Omental fat pad (tissue), 4 donors: Measurements from ENCODE around the gene CREM. TPM values are rescaled to one million over a fixed set of nuclear protein-coding genes. Genes with fewer than 3 reads are reported as not detected.

Experiments
- ATAC-seq: fragments of 150-250 bp; one replicate; pipeline ENCODE4 v1.9.1; 2016; ENCODE audit warnings: mild to moderate bottlenecking, moderate library complexity; ENCODE audit not compliant: low FRiP score
- DNase-seq: peaks from one replicate; pipeline ENCODE4 v3.0.0-alpha.2; 2019; ENCODE audit warnings: low spot score
- CTCF ChIP-seq, 3 donors: fragments of 450-650 bp; IDR thresholded peaks; one replicate each; pipeline ENCODE4 v1.5.1; 2016 to 2017; ENCODE audit warnings: antibody characterized with exemption in 3 of 3, mild to moderate bottlenecking in 3 of 3, moderate library complexity in 2 of 3
- total RNA-seq, 4 donors: library from RNA; depleted of rRNA; stranded (reverse); fragments of >200 nt; gene quantifications; one replicate each; pipeline ENCODE4 v1.1.0, GENCODE V29; 2016

Gene CREM
- total RNA-seq, 4 donors from 2014 or later, result 43.3 to 159 (median 74.2) TPM

GRCh38 chr10:35201234-35201633, 74.6 kb downstream of the CREM start:
- ATAC-seq, result no peak
- no peak for TF ChIP-seq CTCF (IDR thresholded peaks at IDR 0.05)

GRCh38 chr10:35202050-35202449, 75.4 kb downstream of the CREM start:
- no peak for TF ChIP-seq CTCF (IDR thresholded peaks at IDR 0.05)
- no peak for ATAC-seq

More at GRCh38 chr10:35201234-35201633, 74.6 kb downstream of the CREM start:
- no peak for DNase-seq

GRCh38 chr10:35203745-35204144, 77.1 kb downstream of the CREM start:
- ATAC-seq, result no peak
- DNase-seq, result no peak
- TF ChIP-seq CTCF (IDR thresholded peaks at IDR 0.05), result no peak

More at GRCh38 chr10:35202050-35202449, 75.4 kb downstream of the CREM start:
- no peak for DNase-seq

- DNase-seq (no peak), ATAC-seq (no peak)
- no peak for TF ChIP-seq CTCF (IDR thresholded peaks at IDR 0.05)
These were observed 78.1 kb downstream of the CREM start for GRCh38 chr10:35204650-35205319.

GRCh38 chr10:35206274-35206673, 79.6 kb downstream of the CREM start:
- DNase-seq (no peak), ATAC-seq (no peak)
- TF ChIP-seq CTCF (IDR thresholded peaks at IDR 0.05), result no peak

GRCh38 chr10:35208536-35208935, 81.9 kb downstream of the CREM start:
- TF ChIP-seq CTCF (IDR thresholded peaks at IDR 0.05), result no peak
- ATAC-seq, result no peak

GRCh38 chr10:35208949-35209613, 82.4 kb downstream of the CREM start:
- no peak for DNase-seq
- ATAC-seq, result no peak
- TF ChIP-seq CTCF (IDR thresholded peaks at IDR 0.05), result no peak

More at GRCh38 chr10:35208536-35208935, 81.9 kb downstream of the CREM start:
- DNase-seq, result no peak
